ENCODE measurements around the gene IGDCC3.

DNA sequence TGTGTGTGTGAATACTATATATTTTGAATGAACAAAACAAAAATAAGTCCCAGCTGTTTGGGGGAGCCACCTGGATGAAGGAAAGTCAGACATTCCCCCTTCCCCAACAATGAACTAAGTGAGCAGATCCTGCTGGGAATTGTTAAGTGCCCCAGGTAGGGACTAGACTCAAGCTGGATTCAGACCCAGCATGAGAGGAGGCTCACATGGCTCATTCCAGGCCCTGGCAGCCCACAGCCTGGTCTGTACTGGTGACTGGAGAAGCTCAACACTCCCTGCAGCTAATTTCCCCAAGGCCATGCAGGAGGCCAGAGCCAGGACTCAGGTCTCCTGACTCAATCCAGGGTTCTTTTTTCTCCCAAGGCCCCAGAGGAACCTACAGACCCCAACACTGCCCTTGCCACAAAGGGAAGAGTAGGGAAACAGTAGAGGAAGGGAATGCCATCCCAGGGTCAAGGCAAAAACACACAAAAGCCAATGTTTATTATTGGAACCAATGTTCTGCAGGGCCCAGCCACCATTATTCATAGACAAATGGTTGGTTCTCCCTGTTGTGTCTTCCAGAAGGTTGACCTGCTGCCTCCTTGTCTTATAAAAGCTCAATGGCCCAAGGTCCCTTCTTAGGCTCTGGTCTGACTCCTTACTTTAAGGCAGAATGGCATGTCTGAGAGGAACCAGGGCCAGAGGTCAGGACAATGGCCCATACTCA, 35.4 kb upstream of the IGDCC3 start:
- TF ChIP-seq POLR2A (IDR thresholded peaks at IDR 0.05; ENCODE audit: extremely low read depth, insufficient read length), result no peak
- TF ChIP-seq, protein P1, sequence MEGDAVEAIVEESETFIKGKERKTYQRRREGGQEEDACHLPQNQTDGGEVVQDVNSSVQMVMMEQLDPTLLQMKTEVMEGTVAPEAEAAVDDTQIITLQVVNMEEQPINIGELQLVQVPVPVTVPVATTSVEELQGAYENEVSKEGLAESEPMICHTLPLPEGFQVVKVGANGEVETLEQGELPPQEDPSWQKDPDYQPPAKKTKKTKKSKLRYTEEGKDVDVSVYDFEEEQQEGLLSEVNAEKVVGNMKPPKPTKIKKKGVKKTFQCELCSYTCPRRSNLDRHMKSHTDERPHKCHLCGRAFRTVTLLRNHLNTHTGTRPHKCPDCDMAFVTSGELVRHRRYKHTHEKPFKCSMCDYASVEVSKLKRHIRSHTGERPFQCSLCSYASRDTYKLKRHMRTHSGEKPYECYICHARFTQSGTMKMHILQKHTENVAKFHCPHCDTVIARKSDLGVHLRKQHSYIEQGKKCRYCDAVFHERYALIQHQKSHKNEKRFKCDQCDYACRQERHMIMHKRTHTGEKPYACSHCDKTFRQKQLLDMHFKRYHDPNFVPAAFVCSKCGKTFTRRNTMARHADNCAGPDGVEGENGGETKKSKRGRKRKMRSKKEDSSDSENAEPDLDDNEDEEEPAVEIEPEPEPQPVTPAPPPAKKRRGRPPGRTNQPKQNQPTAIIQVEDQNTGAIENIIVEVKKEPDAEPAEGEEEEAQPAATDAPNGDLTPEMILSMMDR (IDR thresholded peaks at IDR 0.05; ENCODE audit: low read depth, low read length), result no peak
- no peak for TF ChIP-seq MYC (IDR thresholded peaks at IDR 0.05; ENCODE audit: low read depth, low read length)

Measured in NB4 (cell line).